DND-41 (cell line): ENCODE data around the gene RDH12.

ENCODE experiments used
- ATAC-seq: fragments of 200-7000 bp; cut with Tn5 transposase; 3 replicates; pipeline ENCODE4 v1.9.1; 2021; ENCODE audit warnings: low read depth; ENCODE audit not compliant: insufficient read depth
- DNase-seq: peaks from one replicate; pipeline ENCODE4 v3.0.0-alpha.2; 2020
- H2AFZ ChIP-seq: 2 replicates; pipeline ENCODE4 v1.6.0; 2012; ENCODE audit warnings: low read depth, low read length
- H3K27ac ChIP-seq: 2 replicates; pipeline ENCODE4 v1.5.1; 2012; ENCODE audit warnings: low read length, inconsistent platforms
- H3K27me3 ChIP-seq: fragments of 200-600 bp; sonication (generic); 2 replicates; pipeline ENCODE4 v1.6.0; 2012; ENCODE audit warnings: low read length, mild to moderate bottlenecking, inconsistent platforms; ENCODE audit not compliant: insufficient read depth, poor library complexity
- H3K36me3 ChIP-seq: 2 replicates; pipeline ENCODE4 v1.5.1; 2012; ENCODE audit warnings: low read length, inconsistent platforms; ENCODE audit not compliant: insufficient read depth
- H3K4me1 ChIP-seq: 2 replicates; pipeline ENCODE4 v1.5.1; 2012; ENCODE audit warnings: mild to moderate bottlenecking, low read length; ENCODE audit not compliant: insufficient read depth
- H3K4me2 ChIP-seq: 2 replicates; pipeline ENCODE4 v1.6.0; 2012; ENCODE audit warnings: mild to moderate bottlenecking, moderate library complexity, low read length, inconsistent platforms; ENCODE audit not compliant: insufficient read depth
- H3K4me3 ChIP-seq, 2 experiments: fragments of 200-600 bp in 1 of 2; shearing (Covaris generic) in 1 of 2; 2 replicates each; pipeline ENCODE4 v1.5.1; 2012 to 2016; ENCODE audit warnings: inconsistent platforms in 2 of 2, low read length in 2 of 2, mild to moderate bottlenecking in 2 of 2, low read depth in 1 of 2, moderate library complexity in 1 of 2
- H3K79me2 ChIP-seq: 2 replicates; pipeline ENCODE4 v1.6.0; 2012; ENCODE audit warnings: low read length, inconsistent platforms; ENCODE audit not compliant: insufficient read depth
- H3K9ac ChIP-seq: 2 replicates; pipeline ENCODE4 v1.6.0; 2012; ENCODE audit warnings: low read depth, mild to moderate bottlenecking, inconsistent platforms, low read length, moderate library complexity
- H3K9me3 ChIP-seq: 2 replicates; pipeline ENCODE4 v1.5.1; 2012; ENCODE audit warnings: low read length, moderate library complexity, mild to moderate bottlenecking, inconsistent platforms; ENCODE audit not compliant: insufficient read depth, severe bottlenecking
- H4K20me1 ChIP-seq: 2 replicates; pipeline ENCODE4 v1.6.0; 2012; ENCODE audit warnings: low read length; ENCODE audit not compliant: insufficient read depth
- CTCF ChIP-seq: IDR thresholded peaks from 2 replicates; pipeline ENCODE4 v1.5.1; 2012; ENCODE audit warnings: borderline replicate concordance, low read length, moderate library complexity, mild to moderate bottlenecking; ENCODE audit not compliant: poor library complexity, severe bottlenecking; ENCODE audit errors: extremely low read depth
- EZH2 ChIP-seq: IDR thresholded peaks from 3 replicates; pipeline ENCODE4 v1.6.1; 2012; ENCODE audit warnings: borderline replicate concordance, low read depth, mild to moderate bottlenecking, moderate library complexity, low read length, inconsistent platforms; ENCODE audit not compliant: severe bottlenecking

RDH12 gene

GRCh38 chr14:67675219-67675582 lies 26.5 kb upstream of the RDH12 start:
- ATAC-seq, result no peak
- Histone ChIP-seq H3K4me3 (peak overlapping the region; percentile 39 to 73; a peak in 3 of 4 replicates), H3K4me1 (peaks cover 34% of the 10 kb centered on the region), H3K36me3 (peaks cover 31% of the 10 kb centered on the region), H3K27me3 (no peaks in the 10 kb centered on the region), H3K4me2 (peak overlapping the region; percentile 70), H3K27ac (peak overlapping the region; percentile 92), H4K20me1 (peaks cover 19% of the 10 kb centered on the region; the same call in 1 of the 2 replicates), H2AFZ (peak overlapping the region; percentile 90), H3K9ac (peak overlapping the region; percentile 86), H3K79me2 (peaks cover 50% of the 10 kb centered on the region), H3K9me3 (no peaks in the 10 kb centered on the region)
- no peak for DNase-seq
- no peak for TF ChIP-seq EZH2
- no peak for TF ChIP-seq CTCF

GRCh38 chr14:67679006-67679405 lies 22.7 kb upstream of the RDH12 start:
- Histone ChIP-seq H3K4me1 (peaks cover 11% of the 10 kb centered on the region), H3K36me3 (peaks cover 65% of the 10 kb centered on the region), H3K27me3 (no peaks in the 10 kb centered on the region), H3K4me2 (no peak overlapping the region), H4K20me1 (peaks cover 3% of the 10 kb centered on the region; the same call in 1 of the 2 replicates), H3K4me3 (no peak overlapping the region), H3K79me2 (peaks cover 40% of the 10 kb centered on the region), H3K27ac (no peak overlapping the region), H2AFZ (no peak overlapping the region), H3K9me3 (no peaks in the 10 kb centered on the region), H3K9ac (no peak overlapping the region)
- TF ChIP-seq CTCF, result no peak
- no peak for TF ChIP-seq EZH2
- DNase-seq (no peak), ATAC-seq (no peak)

GRCh38 chr14:67680121-67680602 lies 21.5 kb upstream of the RDH12 start:
- ATAC-seq, result no peak
- peaks cover 2% of the 10 kb centered on the region; the same call in 1 of the 2 replicates for H4K20me1 ChIP-seq
- H3K9me3 ChIP-seq, result no peaks in the 10 kb centered on the region
- H3K4me2 ChIP-seq, result no peak overlapping the region
- no peak for DNase-seq
- H2AFZ ChIP-seq, result no peak overlapping the region
- H3K36me3 ChIP-seq, result peaks cover 76% of the 10 kb centered on the region
- peaks cover 37% of the 10 kb centered on the region for H3K79me2 ChIP-seq
- H3K9ac ChIP-seq, result no peak overlapping the region
- peaks cover 7% of the 10 kb centered on the region for H3K4me1 ChIP-seq
- no peak overlapping the region for H3K4me3 ChIP-seq
- H3K27me3 ChIP-seq, result no peaks in the 10 kb centered on the region
- TF ChIP-seq CTCF (no peak), EZH2 (no peak)
- H3K27ac ChIP-seq, result no peak overlapping the region

- Histone ChIP-seq H3K27ac (no peak overlapping the region), H3K27me3 (no peaks in the 10 kb centered on the region), H2AFZ (no peak overlapping the region), H3K9me3 (no peaks in the 10 kb centered on the region), H4K20me1 (peaks cover 2% of the 10 kb centered on the region; the same call in 1 of the 2 replicates), H3K36me3 (peaks cover 78% of the 10 kb centered on the region), H3K79me2 (peaks cover 33% of the 10 kb centered on the region), H3K4me2 (no peak overlapping the region), H3K4me1 (no peaks in the 10 kb centered on the region; the same call in 1 of the 2 replicates), H3K4me3 (no peak overlapping the region), H3K9ac (no peak overlapping the region)
- DNase-seq (no peak), ATAC-seq (no peak)
- no peak for TF ChIP-seq CTCF
- no peak for TF ChIP-seq EZH2
These were observed 20.7 kb upstream of the RDH12 start for GRCh38 chr14:67680941-67681340.
